GM12878 (cell line): ENCODE data around the gene MACF1. TPM values are rescaled to one million over a fixed set of nuclear protein-coding genes. Genes with fewer than 3 reads are reported as not detected.

Experiments
- ATAC-seq: fragments of 200-7000 bp; cut with Tn5 transposase; 3 replicates; pipeline ENCODE4 v1.9.1; 2020; ENCODE audit warnings: mild to moderate bottlenecking, moderate library complexity
- BruUV-seq: library from RNA; stranded (reverse); fragments of 400-500 nt; replicated peaks from 2 replicates; lab custom pipeline; 2021; lab: Mats Ljungman, UMichigan
- CTCF ChIA-PET: fragments of 300-600 bp; sonication (Branson Sonifier 250); formaldehyde crosslinking; extraction: SDS; loops from one replicate; lab custom pipeline; 2021; ENCODE audit warnings: inconsistent platforms; lab: Yijun Ruan, JAX
- POLR2A ChIA-PET: fragments of 350-600 bp; formaldehyde crosslinking; extraction: SDS; loops from one replicate; lab custom pipeline; 2021; ENCODE audit warnings: inconsistent platforms; lab: Charles Lee
- RAD21 ChIA-PET: fragments of 300-600 bp; sonication (Branson Sonifier 250); formaldehyde crosslinking; loops from one replicate; lab custom pipeline; 2023; ENCODE audit warnings: antibody characterized with exemption; ENCODE audit not compliant: unreplicated experiment; lab: Charles Lee
- SMC1A ChIA-PET: fragments of 300-600 bp; sonication (Branson Sonifier 250); formaldehyde crosslinking; loops from one replicate; lab custom pipeline; 2023; ENCODE audit not compliant: unreplicated experiment, uncharacterized antibody; lab: Charles Lee
- DNase-seq: peaks from one replicate; pipeline ENCODE4 v3.0.0-alpha.2; 2011; ENCODE audit warnings: low read depth, low spot score
- FAIRE-seq: peaks from 3 replicates; lab custom pipeline; 2011; peaks lifted over from hg19 to GRCh38; lab: Jason Lieb, UNC
- H2AFZ ChIP-seq: 2 replicates; pipeline ENCODE4 v1.6.0; 2011; ENCODE audit warnings: low read depth, low read length, control low read depth; ENCODE audit not compliant: control insufficient read depth
- H3K27ac ChIP-seq: 2 replicates; pipeline ENCODE4 v1.5.1; 2011; ENCODE audit warnings: control low read depth; ENCODE audit not compliant: control insufficient read depth, insufficient read depth
- H3K27me3 ChIP-seq, 2 experiments: replicated peaks in 1 of 2; 2 replicates each; pipeline versions ENCODE4 v1.6.0 to v1.6.1; 2011; ENCODE audit warnings: low read length in 1 of 2; ENCODE audit not compliant: control insufficient read depth in 2 of 2, insufficient read depth in 2 of 2
- H3K36me3 ChIP-seq, 2 experiments: 2 replicates each; pipeline ENCODE4 v1.5.1; 2011; ENCODE audit warnings: low read length in 1 of 2; ENCODE audit not compliant: control insufficient read depth in 2 of 2, insufficient read depth in 2 of 2
- H3K4me1 ChIP-seq: 2 replicates; pipeline ENCODE4 v1.6.1; 2011; ENCODE audit warnings: mild to moderate bottlenecking, low read length, moderate library complexity, mixed read lengths; ENCODE audit not compliant: control insufficient read depth, insufficient read depth
- H3K4me2 ChIP-seq: 2 replicates; pipeline ENCODE4 v1.6.0; 2011; ENCODE audit warnings: control low read depth; ENCODE audit not compliant: control insufficient read depth, insufficient read depth
- H3K4me3 ChIP-seq: fragments of 200-600 bp; sonication (generic); 2 replicates; pipeline ENCODE4 v1.5.1; 2016
- H3K79me2 ChIP-seq: 2 replicates; pipeline ENCODE4 v1.6.0; 2011; ENCODE audit warnings: low read length; ENCODE audit not compliant: control insufficient read depth, insufficient read depth
- H3K9ac ChIP-seq: 2 replicates; pipeline ENCODE4 v1.8.0; 2011; ENCODE audit warnings: low read length, control low read depth, mixed read lengths; ENCODE audit not compliant: control insufficient read depth, insufficient read depth
- H3K9me3 ChIP-seq: replicated peaks from 3 replicates; pipeline ENCODE4 v1.5.1; 2011; ENCODE audit warnings: mild to moderate bottlenecking, low read length; ENCODE audit not compliant: control insufficient read depth, insufficient read depth
- H4K20me1 ChIP-seq: 2 replicates; pipeline ENCODE4 v1.6.0; 2011; ENCODE audit not compliant: control insufficient read depth, insufficient read depth
- KDM1A ChIP-seq: fragments of 200-600 bp; sonication (generic); IDR thresholded peaks from 2 replicates; pipeline ENCODE4 v1.6.1; 2016; ENCODE audit warnings: borderline replicate concordance
- MEF2B ChIP-seq: fragments of 450-650 bp; IDR thresholded peaks from 2 replicates; pipeline ENCODE4 v1.6.1; 2018; ENCODE audit warnings: mild to moderate bottlenecking, moderate library complexity; ENCODE audit not compliant: partially characterized antibody, poor library complexity, severe bottlenecking
- RCOR1 ChIP-seq: conservative IDR thresholded peaks from 2 replicates; pipeline ENCODE4 v1.6.1; 2012; ENCODE audit warnings: low read depth, low read length, improper control_type of control experiment
- RELA ChIP-seq: fragments of 450-650 bp; IDR thresholded peaks from 2 replicates; pipeline ENCODE4 v1.8.0; 2014; ENCODE audit warnings: borderline replicate concordance; ENCODE audit not compliant: partially characterized antibody
- WGBS: methylation state at CpG from one replicate; pipeline ENCODE4 v1.1.6; 2016; ENCODE audit warnings: low lambda C conversion rate; ENCODE audit not compliant: insufficient replicate concordance, insufficient coverage; ENCODE audit errors: missing lambda C conversion rate; 5-methylcytosine and 5-hydroxymethylcytosine counted together
- in situ Hi-C: fragments of 300-500 bp; cut with MboI; formaldehyde crosslinking; loops from 9 replicates; pipeline ENCODE4 v1.14.3; 2018; ENCODE audit warnings: mixed read lengths
- intact Hi-C: fragments of 100-400 bp; cut with micrococcal nuclease; formaldehyde crosslinking; loops from one replicate; pipeline ENCODE4 v1.14.2; 2022; ENCODE audit not compliant: unreplicated experiment
- polyA plus RNA-seq, 11 experiments: library from polyadenylated mRNA; depleted of rRNA in 4 of 11; unstranded in 6 of 11; stranded (reverse) in 5 of 11; fragments of >200 nt; fragmentation: Nextera tagmentation in 4 of 11; fragmentation: Illumina TruSeq in 1 of 11; extraction: Ambion mirVana in 4 of 11; extraction: Trizol in 1 of 11; gene quantifications; 1 replicate in 1 of 11; 2 replicates in 10 of 11; pipeline versions ENCODE4 v1.2.1 to v1.2.3, GENCODE V29; 2011 to 2016; ENCODE audit warnings: inconsistent platforms in 2 of 11, missing spikeins in 2 of 11, low read depth in 1 of 11
- total RNA-seq, 4 experiments: library from RNA; depleted of rRNA in 3 of 4; stranded (reverse); fragments of >200 nt in 3 of 4; fragmentation: Illumina TruSeq in 1 of 4; extraction: Trizol in 1 of 4; gene quantifications; 2 replicates each; pipeline versions ENCODE4 v1.2.1 to v1.2.3, GENCODE V29; 2013 to 2021
- TF ChIP-seq, protein P1 (sequence below): fragments of 150-350 bp; IDR thresholded peaks from 2 replicates; pipeline ENCODE4 v1.6.1; 2016; ENCODE audit warnings: low read depth, low read length
- TF ChIP-seq, protein P2 (sequence below): IDR thresholded peaks from 2 replicates; pipeline ENCODE4 v1.6.1; 2012; ENCODE audit warnings: low read depth, low read length, improper control_type of control experiment

MACF1 gene
- total and polyA plus RNA-seq, 10 of the 15 experiments (the other 5 are each of a cell fraction or from before 2014, with no cell fraction given) = 15.5 to 201 (median 76.9) TPM

DNA sequence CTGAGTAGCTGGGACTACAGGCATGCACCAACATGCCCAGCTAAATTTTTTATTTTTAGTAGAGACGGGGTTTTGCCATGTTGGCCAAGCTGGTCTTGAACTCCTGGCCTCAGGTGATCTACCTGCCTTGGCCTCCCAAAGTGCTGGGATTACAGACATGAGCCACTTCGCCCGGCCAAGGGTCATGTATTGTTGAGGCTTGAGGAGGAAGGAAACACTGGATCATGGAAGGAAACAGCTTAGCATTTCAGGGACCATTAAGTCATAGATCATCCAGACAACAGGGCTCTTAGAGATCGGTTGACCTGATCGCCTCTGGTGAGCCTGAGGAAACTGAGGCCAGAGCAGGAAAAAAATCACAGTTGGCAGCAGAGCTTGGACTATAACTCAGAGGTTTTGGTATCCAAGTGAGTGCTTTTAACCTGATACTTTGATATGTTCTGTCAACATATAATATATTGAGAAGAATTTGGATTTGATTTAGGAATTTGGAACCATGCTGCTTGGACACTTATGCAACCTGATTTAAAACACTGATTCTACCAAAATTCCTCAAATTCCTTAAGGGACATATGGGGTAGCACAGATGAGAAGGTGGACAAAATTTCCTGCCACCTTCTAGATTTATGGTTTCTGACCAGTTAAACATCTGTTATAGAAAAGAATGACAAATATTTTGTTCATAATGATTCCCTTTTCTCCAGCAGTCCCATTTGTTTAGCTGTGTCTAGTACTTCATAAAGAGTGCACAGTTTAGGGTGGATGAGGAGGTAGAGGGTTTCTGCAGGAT lies 273.8 kb downstream of the MACF1 start:
- H3K36me3 ChIP-seq = peaks cover 5 to 24% of the 10 kb centered on the region in 2 experiments; a peak in 3 of 4 replicates
- no peak for FAIRE-seq
- CTCF ChIA-PET = no interaction called here

More for the DNA sequence above, 273.8 kb downstream of the MACF1 start:
- H3K4me3 ChIP-seq = no peak overlapping the region
- no peaks in the 10 kb centered on the region for H3K9me3 ChIP-seq
- intact Hi-C loops = no loop called here
- no peaks in the 10 kb centered on the region for H3K79me2 ChIP-seq
- DNase-seq = no peak
- no peaks in the 10 kb centered on the region for H3K27me3 ChIP-seq
- TF ChIP-seq, protein P1, sequence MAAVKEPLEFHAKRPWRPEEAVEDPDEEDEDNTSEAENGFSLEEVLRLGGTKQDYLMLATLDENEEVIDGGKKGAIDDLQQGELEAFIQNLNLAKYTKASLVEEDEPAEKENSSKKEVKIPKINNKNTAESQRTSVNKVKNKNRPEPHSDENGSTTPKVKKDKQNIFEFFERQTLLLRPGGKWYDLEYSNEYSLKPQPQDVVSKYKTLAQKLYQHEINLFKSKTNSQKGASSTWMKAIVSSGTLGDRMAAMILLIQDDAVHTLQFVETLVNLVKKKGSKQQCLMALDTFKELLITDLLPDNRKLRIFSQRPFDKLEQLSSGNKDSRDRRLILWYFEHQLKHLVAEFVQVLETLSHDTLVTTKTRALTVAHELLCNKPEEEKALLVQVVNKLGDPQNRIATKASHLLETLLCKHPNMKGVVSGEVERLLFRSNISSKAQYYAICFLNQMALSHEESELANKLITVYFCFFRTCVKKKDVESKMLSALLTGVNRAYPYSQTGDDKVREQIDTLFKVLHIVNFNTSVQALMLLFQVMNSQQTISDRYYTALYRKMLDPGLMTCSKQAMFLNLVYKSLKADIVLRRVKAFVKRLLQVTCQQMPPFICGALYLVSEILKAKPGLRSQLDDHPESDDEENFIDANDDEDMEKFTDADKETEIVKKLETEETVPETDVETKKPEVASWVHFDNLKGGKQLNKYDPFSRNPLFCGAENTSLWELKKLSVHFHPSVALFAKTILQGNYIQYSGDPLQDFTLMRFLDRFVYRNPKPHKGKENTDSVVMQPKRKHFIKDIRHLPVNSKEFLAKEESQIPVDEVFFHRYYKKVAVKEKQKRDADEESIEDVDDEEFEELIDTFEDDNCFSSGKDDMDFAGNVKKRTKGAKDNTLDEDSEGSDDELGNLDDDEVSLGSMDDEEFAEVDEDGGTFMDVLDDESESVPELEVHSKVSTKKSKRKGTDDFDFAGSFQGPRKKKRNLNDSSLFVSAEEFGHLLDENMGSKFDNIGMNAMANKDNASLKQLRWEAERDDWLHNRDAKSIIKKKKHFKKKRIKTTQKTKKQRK = no peak
- TF ChIP-seq, protein P2, sequence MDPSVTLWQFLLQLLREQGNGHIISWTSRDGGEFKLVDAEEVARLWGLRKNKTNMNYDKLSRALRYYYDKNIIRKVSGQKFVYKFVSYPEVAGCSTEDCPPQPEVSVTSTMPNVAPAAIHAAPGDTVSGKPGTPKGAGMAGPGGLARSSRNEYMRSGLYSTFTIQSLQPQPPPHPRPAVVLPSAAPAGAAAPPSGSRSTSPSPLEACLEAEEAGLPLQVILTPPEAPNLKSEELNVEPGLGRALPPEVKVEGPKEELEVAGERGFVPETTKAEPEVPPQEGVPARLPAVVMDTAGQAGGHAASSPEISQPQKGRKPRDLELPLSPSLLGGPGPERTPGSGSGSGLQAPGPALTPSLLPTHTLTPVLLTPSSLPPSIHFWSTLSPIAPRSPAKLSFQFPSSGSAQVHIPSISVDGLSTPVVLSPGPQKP = no peak
- TF ChIP-seq MEF2B (no peak), RELA (no peak), KDM1A (no peak), RCOR1 (no peak)
- ChIA-PET RAD21 (no interaction called here), SMC1A (no interaction called here), POLR2A (interaction anchor here (1.0 kb wide), 1 partner anchor 11 kb away, joined by 7 read pairs; no protein-coding TSS in a partner anchor)
- no peaks in the 10 kb centered on the region for H3K4me1 ChIP-seq
- H3K27ac ChIP-seq = no peak overlapping the region
- WGBS = 97% methylated on average over 5 of the region's 5 CpGs
- H2AFZ ChIP-seq = no peak overlapping the region
- no TSS peak for BruUV-seq
- no peak overlapping the region for H3K4me2 ChIP-seq
- no peak for ATAC-seq
- H3K9ac ChIP-seq = no peak overlapping the region
- H4K20me1 ChIP-seq = no peaks in the 10 kb centered on the region
- in situ Hi-C loops = no loop called here
